Left forelimb (tissue), 1 donor: Measurements from ENCODE around the gene BACE2.
A peak's percentile ranks its signal among the peaks of the same experiment; 100 is the strongest.
"Not testable (repeated sequence)": the region's sequence is repeated elsewhere in the genome, so short reads cannot be mapped to it uniquely, and the experiment has no call there.

Source experiments
- DNase-seq: peaks from one replicate; pipeline ENCODE4 v3.0.0-alpha.2; 2018; ENCODE audit warnings: low spot score

The BACE2 gene

DNA sequence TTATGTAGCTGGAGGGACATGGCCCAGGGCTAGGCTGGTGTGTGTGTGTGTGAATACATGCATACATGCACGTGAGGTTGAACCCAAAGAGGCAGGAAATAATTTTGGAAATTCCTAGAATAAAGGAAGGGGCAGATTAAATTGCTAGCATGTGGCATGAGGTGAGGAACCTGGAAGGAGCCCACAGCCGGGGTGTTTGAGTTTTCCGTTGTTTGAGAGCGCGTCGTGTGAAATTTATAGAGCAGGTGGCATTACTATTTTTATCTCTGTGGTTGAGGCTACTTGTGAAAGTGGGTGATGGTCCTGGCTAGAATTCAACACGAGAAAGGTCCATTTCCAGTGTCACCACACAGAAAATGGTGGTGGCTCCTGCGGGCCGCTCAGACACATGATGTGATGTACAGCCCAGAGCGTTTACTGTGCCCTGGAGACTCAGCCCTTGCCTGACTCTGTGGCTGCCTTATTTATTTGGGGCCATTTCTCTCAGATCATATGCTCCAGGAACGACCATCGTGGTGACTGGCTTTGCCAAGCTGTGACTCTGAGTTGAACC lies 48.0 kb downstream of the BACE2 start:
- DNase-seq, result no peak

DNA sequence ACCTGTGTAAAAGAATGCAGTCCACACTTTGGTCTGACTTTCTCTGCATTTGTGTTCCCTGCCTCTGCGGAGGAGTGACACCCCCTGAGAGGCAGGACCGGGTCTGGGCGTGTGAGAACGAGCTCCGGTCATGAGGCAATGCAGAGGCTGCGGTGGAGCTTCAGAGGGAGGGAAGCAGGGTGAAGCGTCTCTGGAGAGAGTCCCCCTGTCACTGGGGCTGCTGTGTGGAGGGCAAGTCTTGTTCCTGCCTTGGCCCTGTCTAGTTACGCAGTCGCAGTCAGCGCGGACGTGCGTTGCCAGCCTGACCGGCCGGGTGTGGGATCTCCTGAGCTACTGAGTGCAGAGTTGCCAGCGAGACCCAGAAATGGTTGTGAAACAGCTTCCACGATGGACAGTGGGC lies 48.5 kb downstream of the BACE2 start:
- no peak for DNase-seq

DNA sequence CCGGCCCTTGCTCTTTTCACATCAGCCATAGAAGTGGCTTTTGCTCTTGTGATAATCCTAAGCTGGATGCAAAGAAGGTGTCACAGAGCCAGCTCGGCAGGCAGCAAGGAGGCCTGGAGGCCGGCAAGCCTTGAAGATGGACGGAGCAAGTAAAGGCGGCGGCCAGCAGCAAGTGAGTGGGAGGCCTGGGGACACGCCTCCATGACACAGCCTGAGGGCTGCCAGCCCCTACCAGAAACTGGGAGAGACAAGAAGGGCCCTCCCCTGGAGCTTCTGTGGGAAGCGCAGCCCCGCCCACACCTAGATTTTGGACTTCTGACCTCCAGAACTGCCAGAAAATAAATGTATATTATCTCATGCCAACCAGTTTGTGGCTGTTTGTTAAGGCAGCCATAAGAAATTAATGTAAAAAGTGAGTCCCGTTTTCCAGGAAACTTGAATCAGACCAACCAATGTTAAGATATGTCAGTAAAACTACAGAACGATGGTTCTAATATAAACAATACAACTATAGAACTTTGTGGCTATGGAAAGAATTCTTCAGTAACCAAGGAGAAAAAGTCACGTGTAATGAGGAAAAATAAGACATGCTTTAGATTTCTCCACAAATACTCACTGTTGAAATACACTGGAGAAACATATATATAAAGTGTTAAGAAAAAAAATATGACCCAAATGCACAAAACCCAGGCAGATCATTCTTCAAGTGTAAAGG lies 49.9 kb downstream of the BACE2 start:
- no peak for DNase-seq

DNA sequence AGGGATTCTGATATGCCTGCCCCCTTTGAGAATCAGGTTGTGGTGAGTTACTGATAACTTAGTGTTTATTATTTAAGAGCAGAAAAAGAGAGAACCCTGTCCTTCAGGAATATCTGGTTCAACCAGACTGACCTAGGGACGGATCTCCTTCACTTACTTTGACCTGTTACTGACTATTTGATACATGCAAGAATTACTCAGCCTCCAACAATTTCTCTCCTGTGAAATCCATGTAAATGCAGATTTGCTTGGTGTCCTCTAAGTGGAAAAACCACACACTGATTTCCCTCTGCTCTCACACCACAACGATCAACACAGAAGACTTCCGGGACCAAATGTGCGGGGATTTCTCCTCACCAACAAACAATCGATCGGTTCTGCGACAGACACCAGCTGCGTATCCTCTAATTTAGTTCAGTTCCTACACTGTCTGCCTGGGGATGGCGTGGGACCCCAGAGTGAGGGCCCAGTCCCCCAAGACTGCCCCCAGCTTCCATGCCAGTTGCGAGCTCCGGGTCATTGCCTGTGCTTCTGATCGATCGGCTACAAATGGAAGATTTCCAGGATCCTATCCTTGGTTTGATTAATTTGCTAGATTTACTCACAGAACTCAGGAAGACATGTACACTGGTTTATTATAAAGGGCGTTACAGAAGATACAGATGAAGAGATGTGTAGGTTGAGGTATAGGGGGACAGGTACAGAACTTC lies 51.7 kb downstream of the BACE2 start:
- peak; percentile 53 for DNase-seq

DNA sequence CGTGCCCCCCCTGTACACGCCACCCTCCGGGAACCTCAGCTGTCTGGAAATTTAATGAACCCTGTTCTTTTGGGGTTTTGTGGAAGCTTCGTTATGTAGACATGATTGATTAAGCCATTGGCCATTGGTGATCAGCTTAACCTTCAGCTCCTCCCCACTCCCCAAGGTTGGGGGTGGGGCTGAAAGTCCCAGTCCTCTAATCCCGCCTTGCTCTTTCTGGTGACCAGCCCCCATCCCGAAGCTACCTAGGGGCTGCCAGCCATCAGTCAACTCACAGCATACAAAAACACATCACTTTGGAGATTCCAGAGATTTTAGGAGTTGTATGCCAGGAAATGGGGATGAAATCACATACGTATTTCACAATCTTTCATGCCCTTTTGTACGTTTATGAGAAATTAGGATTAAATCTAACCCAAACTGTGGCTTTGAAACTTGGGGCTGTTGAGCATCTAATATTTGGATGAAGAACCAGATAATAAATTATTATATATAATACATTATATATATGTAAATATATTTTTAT lies 52.3 kb downstream of the BACE2 start:
- peak; percentile 25 for DNase-seq

DNA sequence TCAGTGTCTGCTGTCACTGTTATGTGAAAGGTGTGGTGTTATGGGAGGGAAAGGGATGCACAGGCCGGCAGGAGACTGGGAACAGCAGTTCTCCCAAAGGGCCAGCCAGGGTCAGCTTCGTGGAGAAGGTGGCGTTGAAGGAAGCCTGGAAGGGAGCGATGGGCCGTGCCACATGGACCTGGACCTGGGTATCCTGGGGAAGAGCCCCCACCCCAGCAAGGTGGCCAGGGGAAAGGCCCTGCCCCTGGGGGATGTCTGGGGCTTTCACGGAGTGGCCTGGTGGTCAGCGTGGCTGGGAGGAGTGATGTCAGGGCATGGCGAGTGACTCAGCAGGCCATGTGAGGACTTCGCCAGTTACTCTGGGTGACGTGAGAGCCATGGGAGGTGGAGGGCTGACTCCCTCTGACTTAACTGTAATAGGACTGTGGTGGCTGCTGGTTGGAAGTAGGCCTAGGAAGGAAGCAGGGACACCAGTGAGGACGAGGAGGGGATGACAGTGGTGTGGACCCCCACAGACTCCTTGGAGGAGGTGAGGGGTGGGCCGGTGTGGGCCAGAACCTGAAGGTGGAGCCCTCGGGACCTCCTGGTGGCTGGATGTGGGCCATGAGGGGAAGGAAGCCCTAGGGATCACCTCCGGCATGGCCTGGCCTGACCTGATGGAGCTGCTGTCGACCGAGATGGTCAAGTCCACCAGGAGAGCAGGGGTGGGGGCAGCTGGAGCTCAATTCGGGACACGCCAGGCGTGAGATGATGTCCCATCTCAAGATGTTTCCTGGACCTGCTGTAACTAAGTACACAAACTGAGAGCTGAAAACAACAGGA lies 54.5 kb downstream of the BACE2 start:
- DNase-seq, result peak; percentile 25

DNA sequence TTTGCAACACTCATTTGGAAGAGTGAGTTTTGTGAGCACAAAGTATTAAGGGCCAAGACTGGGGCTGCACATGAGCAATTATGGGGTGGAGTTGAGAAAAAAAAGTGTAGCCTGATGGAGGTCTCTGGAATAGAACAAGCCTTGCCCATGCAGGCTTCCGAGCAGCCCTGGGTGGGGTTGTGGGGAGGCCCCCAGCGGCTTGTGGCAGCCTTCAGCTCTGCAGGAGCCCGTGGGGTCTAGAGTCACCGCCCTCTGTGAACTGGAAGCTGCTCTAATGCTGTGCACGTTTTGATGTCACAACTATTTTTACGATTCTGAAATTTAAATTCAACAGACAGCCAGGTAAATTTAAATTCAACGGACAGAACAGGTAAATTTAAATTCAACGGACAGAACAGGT lies 58.9 kb downstream of the BACE2 start:
- DNase-seq, result no peak

DNA sequence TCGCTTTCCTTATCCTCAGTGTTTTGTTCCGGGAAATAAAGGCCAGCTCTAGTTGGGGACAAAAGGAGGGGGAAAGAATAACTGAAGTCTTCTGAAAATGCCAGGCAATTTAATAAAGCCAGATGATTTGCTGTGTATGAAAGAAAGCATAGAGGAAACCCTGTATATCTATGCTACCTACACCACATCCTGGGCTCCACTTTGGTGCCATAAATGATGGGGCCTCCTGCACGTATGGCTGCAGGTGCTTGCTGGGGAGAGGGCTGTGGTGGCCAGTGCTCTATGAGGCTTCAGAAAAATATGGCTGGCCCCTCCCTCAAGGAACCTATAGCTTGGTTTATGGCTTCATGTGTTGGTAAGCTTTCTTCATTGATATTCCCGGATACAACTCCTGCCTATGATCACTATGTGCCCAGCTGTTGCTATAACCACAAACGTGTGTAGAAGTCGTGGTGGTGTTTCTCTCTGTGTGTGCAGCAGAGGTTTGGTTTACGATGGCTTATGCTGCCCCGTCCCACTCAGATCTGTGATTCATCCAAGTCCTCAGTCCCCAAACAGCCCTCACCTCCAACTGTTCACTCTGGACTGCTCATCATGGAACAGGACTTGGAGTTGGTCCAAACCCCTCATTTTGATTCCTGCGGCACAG lies 59.5 kb downstream of the BACE2 start:
- DNase-seq, result no peak

DNA sequence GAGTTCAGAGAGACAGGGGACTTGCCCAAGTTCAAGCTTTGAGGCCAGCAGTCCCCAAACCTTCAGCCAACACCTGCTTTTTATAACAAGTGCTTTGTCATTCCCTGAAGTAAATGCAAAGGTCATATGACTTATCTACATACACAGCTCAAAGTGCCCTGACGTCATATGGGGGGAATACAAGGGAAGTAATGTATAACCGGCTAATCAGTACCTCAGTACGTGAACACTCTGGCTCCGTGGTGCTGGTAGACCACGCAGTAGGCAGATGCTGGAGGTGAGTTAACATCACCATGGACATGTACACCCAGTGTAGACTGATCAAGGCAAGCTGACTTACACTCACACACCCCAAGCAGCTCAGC lies 60.0 kb downstream of the BACE2 start:
- DNase-seq, result no peak

DNA sequence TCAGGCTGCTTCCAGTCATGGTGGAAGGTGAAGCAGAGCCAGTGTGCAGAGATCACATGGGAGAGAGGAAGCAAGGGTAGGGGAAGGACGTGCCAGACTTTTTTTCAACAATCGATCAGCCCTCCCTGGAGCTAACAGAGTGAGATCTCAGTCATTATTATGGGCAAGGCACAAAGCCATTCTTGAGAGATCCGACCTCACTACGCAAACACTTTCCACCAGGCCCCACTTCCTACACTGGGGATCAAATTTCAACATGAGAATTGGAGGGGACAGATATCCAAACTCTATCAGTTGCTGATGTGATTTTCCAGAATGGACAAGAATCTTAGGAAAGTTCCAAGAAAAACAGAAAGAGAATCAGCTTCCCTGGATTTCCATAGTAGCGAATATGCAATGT lies 60.5 kb downstream of the BACE2 start:
- no peak for DNase-seq

DNA sequence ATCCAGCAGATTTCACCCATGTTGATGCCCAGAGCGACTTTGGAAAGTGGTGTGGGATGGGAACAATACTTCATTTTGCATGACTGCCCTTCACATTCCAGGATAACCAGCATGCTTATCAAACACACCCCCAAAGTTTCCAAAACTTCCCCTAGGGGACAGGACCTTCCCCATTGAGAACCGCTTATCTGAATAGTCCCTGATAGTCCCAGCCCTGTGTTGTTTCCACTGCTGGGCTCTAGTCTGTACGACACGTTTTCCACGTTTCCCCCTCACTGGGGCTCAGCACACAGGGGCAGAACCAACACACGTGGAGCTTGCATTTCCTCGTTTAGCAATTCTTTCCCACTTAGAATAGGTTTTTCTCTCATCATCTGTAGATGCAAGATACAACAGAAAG lies 61.0 kb downstream of the BACE2 start:
- no peak for DNase-seq

DNA sequence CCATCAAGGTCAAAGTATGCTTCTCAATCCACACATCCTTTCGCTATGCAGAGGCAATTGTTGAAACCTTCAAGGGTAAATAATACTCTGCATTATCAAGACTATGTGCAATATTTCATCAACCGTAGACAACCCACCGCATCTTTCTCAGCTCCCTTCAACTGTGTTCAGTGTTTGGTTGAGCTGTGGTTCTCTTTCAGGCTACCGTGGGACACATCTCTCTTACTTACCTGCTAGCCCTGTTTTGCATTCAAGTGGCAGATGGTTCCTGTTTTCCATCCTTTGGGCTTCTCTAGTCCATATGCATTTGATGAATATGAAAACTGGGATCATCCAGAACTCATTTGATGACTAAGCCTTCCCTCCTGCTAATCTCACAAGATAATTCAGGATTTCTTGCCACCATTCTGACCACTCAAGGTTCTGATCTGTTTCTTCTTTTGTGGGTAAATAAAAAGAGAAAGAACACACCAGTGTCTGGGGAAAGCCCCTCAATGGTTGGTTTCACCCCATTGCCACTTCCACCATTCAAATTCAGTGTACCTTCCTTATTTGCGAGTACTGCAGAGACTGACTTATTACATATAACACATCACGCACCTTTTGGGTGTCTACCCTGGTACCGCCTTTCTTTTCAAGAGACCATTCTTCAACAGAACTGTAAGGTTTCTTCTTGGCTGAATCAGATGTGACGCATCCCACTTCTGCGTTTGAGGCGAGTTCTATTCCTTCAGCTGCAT lies 61.7 kb downstream of the BACE2 start:
- DNase-seq, result no peak

DNA sequence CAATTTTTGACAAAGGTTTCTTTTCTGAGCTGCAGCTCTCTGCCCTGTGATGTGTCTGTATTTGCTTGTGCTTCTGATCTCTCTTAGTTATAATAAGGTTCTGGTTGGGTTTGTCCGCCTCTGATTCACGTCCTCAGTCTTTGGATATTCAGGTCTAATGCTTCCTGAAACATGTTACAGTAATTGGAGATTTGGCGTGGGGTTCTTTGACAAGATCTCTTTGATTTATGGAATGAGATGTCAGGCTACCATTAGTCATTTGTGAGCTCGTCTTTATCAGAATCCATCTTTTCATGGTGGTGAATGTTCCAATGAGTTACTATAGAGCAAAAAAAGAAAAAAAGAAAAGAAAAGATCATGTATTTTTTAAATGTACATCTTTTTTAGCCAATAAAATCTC lies 62.5 kb downstream of the BACE2 start:
- no peak for DNase-seq

DNA sequence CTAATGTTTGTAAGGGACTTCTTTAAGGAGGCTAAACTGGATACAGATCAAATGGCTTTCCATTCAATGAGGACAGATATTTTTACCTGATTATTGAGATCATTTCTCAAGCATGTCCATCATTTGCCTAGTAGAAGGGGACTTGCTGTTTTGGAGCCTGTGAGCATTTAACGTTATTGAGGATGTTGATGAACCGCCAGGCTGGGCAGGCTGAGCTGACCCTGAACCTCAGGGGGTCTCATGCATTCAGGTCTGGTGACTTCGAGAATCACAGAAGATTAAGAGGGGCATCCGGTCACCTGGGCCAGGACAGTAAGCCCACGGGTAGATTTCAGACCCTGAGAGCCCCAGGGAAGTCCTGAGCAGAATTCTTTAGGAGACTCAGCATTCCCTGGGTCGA lies 63.1 kb downstream of the BACE2 start:
- DNase-seq, result no peak

DNA sequence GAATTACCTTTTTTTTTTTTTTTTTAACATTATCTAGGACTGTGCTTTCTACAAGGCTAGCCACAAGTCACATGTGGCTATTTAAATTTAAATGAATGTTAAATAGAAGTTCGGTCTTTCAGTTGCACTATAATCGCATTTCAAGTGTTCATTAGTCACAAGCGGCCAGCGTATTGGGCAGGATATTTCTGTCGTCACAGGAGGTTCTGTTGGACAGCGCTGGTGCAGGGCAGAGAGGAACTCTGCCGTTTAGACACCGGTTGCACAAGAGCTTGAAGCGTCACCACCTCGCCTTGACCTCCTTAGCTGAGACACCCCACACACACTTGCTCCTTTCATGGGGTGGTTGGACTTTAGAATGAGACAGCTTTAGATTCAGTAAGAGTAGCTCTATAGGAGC lies 64.1 kb downstream of the BACE2 start:
- no peak for DNase-seq

DNA sequence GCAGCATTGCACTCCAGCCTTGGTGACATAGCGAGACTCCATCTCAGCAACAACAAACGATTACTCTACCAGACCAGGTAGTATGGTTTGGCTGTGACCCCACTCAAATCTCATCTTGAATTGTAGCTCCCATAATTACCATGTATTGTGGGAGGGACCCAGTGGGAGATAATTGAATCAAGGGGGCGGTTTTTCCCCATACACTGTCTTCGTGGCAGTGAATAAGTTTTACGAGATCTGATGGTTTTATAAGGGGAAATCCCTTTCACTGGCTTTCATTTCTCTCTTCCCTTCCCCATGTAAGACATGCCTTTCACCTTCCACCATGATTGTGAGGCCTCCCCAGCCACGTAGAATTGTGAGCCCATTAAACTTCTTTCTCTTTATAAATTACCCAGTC lies 66.0 kb downstream of the BACE2 start:
- no peak for DNase-seq

DNA sequence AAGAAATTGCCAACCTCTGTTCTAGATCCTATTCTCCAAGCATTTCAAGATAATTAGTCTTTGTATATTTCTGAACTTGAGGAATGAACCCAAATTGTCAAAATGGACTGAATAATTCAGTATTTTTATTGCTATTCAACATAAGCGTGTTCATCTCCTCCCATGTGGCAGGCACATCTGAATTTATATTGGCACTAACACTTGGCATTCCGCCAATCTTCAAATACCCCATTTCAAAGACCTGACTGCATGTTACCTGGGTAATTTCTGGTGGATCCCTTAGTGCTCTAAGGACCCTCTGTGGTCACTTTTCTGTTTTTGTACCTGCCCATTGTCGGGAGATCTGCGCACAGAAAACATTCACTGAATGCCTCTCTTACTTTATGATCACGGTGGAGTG lies 66.6 kb downstream of the BACE2 start:
- DNase-seq, result no peak

DNA sequence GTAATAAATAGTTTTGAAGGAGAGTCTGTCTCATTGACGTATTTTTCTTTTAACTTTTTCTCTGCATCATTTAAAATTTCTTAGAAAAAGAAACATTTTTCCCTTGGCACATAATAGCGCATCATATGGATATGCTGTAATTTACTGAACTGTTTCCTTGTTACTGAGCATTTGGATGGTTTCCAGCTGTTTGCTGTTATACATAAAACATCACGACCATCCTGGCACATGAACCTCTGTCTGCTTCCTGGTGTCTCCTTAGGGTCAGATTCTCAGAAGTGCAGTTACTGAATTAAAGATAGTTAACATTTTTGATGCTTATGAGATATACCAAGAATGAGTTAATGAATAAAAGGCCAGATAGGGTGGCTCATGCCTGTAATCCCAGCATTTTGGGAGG lies 67.2 kb downstream of the BACE2 start:
- DNase-seq, result no peak

DNA sequence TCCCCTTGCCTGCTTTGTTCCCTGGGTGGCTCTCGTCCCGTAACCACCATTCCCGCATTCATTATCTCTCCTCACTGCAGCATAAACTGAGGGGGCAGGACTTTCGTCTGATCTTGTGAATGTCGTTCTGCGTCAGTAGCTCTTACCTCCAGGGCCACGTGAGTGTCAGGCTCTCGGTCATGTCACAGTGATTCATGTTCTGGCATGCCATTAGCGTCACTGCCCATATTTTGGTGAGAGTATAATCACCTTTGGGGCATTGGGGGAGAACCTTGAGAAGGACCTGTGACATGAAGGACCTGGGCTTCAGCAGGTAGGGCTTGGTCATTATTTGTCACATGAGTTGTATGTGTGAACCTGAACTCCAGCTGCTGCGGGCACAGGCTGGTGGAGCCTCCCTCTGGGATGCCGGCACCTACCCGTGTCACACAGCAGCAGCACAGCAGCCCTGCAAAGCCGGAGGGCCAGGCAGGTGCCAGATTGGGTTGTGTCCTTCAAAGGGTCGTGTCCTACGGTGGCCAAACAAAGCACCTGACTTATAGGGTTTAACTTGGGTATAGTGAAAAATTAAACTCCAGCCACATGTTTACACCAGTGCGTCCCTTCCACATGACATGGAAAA lies 68.5 kb downstream of the BACE2 start:
- DNase-seq, result no peak

DNA sequence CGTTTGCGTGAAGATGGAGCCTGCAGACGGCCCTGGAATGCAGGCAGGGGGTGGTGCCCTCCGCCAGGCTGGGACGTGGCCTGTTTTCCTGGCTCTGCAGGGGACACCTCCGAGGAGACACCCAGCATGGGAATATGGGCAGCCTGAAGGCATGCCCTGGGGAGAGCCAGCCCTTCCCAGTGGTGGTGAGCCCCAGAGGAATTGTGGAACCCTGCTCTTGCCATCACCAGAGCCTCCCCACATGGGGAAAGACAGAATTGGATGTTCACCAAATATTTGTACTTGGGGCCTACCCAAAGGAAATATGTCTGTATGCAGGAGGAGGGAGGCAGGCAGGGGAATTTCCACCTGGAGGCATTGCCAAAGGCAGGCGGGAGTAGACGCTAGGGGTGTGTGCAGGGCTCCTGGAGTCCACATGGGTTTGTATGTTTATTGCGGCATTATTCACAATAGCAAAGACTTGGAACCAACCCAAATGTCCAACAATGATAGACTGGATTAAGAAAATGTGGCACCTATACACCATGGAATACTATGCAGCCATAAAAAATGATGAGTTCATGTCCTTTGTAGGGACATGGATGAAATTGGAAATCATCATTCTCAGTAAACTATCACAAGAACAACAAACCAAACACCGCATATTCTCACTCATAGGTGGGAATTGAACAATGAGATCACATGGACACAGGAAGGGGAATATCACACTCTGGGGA lies 70.3 kb downstream of the BACE2 start:
- DNase-seq, result not testable (repeated sequence)
